Stimulated activated CD4-positive, alpha-beta T cell treated with anti-CD3 and anti-CD28 coated beads, Interleukin-2, amount 100 ng/mL, for 24 hours (primary cell): ENCODE measurements around the gene OR1C1.
"Not testable (repeated sequence)": the region's sequence is repeated elsewhere in the genome, so short reads cannot be mapped to it uniquely, and the experiment has no call there.

Experiments
- DNase-seq, 2 donors: peaks; one replicate each; pipeline ENCODE4 v3.0.0-alpha.2; 2020

Gene OR1C1, protein sequence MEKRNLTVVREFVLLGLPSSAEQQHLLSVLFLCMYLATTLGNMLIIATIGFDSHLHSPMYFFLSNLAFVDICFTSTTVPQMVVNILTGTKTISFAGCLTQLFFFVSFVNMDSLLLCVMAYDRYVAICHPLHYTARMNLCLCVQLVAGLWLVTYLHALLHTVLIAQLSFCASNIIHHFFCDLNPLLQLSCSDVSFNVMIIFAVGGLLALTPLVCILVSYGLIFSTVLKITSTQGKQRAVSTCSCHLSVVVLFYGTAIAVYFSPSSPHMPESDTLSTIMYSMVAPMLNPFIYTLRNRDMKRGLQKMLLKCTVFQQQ

DNA sequence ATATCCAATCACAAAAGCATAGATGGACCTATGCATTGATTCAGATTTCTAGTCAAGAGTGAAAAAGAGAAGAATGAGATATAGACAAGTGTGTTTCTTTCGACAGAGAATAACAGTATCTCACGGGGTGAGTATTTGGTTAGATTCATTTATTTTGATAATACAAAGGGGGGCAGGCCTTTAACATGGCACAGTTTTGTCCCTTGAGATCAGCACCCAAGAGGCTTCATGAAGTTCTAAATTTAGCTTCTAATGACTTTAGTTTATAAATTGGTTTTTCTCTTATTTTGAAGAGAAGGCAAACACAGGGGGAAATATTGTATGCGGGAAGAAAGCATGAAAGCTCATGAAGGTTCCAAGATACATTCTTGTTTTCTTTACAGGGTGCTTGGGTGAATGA lies at the start of gene OR1C1:
Gene OR1C1, minus strand, starts transcription at position 101 of the 400 bp plus-strand sequence. CDS start 2,150 bp downstream, outside the sequence.
- DNase-seq: no peak

DNA sequence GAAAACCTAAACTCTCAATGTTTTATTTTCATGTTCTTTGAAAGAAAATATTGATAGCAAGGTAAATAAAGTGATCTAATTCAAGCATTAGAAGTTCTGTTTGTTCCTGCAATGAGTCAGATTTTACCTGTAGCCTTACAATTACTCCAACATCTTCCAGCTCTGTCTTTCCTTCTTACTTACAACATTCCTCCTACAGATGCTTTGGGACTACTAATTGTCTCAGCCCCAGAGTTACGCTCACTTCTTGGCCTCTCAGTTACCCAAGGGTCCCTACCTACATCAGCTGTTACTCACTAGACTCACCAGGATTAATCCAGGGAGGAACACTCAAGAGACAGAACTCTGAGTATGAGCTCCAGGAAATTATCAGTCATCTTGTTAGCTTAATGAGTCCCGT lies 37.2 kb upstream of the OR1C1 start:
- no peak for DNase-seq

DNA sequence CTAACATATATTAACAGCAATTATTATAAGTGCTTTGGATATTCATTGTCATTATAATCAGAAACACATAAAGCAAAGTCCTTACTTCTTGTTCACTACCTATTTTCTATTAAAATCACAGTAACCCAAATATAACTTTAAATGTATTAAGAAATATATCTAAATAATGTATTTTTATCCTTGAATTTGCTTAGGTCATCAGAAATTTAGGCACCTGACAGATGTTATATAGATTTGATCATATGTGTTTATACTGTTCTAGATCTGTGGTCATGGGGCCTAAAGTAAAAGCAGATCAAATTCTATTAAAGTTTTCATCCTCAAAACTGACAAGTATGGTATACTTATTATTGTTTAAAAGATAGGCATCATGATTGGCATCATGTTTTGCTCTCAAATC lies 9.2 kb upstream of the OR1C1 start:
- DNase-seq: no peak

DNA sequence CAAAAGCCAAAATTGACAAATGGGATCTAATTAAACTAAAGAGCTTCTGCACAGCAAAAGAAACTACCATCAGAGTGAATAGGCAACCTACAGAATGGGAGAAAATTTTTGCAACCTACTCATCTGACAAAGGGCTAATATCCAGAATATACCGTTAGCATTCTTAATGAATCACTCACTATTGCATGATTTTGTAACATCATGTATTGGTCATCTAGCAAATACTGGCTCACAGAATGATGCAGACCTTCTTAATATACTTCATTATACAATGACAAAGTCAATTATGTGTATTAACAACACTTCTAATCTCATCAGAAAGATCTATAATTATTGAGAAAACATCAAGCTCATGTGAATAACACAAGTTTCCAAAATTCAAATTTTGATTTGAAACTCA lies 6.0 kb downstream of the OR1C1 start:
- not testable (repeated sequence) for DNase-seq

DNA sequence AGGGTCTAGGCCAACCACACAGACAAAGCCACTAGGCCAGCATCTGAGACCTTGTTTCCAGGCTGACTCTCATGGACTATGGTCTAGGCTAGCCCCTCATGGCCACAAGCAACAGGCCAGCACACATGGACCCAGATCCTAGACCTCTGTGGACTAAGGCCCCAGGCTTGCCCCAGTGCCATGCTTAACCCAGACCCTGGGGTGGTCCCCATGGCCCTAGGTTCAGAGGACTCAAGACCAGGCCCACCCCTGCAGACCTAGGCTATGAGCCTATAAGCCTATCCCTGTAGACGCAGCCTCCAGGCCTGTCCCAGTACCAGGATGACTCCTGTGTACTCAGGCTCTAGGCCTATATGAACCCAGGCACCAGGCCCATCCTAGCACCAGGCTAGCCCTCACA lies 10.5 kb downstream of the OR1C1 start:
- no peak for DNase-seq

DNA sequence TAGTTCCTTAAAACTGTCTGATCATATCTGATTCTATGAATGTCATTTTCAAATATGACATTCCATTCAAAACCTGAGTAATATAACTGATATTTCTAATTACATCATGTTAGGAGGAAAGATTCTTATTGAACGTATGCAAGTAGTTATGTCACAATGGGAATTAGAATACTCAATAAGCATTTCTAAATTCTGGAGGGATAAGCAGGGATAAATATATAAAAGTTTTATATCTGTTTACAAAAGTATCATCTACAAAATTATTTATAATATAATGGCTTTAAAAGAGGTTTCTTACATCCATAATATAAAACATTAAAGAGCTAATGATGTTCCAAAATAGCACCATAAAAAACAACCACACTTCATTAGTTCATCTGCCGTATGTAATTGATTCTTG lies 12.3 kb downstream of the OR1C1 start, which contains the start of gene OR14A2:
Gene OR14A2, minus strand, starts transcription at position 101 of the 400 bp plus-strand sequence.
- DNase-seq: no peak

DNA sequence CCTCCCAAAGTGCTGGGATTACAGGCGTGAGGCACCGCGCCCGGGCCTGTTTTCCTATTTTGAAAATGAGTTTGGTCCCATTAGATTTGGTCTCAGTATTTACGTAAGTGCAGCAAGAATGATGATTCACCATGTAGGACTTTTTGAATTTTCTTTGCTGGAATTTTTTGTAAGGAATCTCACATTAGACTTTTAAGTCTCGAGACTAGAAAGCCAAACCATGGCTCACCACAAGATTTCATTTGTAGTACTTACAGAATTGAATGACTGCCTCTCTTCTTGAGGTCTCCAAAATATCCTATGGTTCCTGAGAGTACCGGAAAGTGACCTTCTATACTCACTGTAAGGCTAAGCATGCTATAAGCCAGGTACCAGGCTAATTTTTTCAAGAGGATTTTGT lies 12.7 kb downstream of the OR1C1 start:
- no peak for DNase-seq

DNA sequence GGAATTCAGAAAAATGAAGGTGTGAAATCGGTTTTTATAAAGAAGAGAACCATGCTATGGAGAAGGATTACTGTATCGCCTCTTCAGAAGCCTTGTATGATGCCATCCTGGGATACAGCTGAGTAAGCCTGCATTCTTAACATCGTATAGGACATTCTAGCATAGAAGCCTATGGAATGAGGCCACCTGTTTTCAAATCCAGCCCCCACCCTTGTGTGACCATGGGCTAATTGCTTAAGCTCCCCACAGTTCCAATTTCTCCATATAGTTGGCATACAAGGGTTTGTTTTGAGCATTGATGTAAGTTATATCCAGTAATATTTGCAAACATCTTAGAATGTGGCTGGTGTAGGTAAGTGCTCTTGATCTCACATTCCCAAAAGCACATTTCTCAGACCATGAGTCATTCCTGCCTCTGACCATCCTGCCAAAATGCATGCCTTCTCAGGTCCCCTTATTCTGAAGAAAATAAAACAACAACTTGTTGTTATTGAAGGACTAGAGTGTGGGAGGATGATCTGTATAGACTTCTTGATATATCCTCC lies 13.9 kb downstream of the OR1C1 start:
- no peak for DNase-seq

DNA sequence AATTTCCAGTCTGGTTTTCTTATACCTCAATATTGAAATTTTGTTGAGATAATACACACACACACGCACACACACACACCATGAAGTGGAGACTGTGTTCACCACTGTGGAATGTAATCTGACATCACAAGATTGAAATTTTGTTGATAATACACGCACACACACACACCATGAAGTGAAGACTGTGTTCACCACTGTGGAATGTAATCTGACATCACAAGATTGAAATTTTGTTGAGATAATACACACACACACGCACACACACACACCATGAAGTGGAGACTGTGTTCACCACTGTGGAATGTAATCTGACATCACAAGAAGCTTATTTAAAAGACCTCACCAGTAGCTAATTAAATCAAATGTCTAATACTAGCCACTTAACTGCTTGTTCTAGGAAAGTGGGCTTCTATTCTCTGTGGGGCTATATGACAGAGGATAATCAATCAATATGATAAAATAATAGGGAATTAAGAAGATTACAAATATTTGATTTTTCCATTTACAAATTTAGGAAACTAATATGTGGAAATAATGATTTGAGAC lies 18.1 kb downstream of the OR1C1 start:
- not testable (repeated sequence) for DNase-seq

DNA sequence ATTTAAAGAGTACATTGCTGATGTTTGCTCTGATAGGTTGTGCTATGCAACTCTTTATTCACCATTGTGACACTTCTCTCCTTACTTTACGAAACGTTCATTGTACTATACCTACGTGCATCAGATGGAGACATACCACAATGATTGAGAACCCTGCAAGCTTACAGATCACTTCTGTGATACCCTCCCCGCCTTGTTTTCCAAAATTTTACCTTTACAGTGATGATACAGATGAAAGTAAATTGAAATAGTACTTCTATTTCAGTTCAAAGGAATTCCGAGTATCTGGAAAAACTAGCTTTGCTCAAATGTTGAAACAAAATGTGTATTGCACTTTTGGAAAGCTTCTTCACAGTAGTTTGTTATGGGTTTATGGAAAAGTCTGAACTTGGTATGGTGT lies 18.6 kb downstream of the OR1C1 start:
- no peak for DNase-seq

DNA sequence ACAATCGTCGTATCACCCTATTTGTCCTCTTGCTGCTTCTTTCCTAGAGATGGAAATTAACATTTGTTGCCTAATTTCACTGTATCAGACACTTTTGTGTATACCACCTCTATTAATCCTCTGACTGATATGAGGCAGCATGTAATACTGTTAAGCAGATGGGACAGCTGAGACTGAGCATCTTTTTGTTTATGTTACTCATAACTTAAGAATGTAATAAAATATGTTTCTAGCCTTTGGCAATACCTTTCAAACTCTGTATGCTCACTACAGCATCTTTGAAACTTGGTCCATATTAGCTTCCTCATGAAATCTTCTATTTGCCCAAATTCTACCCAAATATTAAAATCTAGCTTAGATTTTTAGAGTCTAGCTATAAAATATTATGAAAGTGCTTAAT lies 19.6 kb downstream of the OR1C1 start:
- no peak for DNase-seq

DNA sequence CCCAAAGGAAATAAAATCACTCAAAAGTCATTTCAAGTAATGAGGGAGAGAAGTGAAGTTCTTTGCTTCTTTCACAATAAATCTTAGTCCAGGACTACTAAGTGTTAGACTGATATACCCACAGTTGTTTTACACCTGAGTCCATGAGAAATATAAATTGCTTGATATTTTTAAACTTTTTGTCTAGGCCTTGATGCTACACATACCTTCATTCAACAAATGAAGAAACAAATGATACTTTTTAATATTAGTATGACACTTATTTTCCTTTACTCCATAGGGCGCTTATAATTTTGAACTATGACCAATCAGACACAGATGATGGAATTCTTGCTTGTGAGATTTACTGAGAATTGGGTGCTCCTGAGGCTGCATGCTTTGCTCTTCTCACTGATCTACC lies 22.0 kb downstream of the OR1C1 start, which contains the start of gene OR14K1:
Gene OR14K1, plus strand, starts transcription at position 301 of the 400 bp plus-strand sequence. Its CDS starts 0 bp downstream, at position 301.
- no peak for DNase-seq

DNA sequence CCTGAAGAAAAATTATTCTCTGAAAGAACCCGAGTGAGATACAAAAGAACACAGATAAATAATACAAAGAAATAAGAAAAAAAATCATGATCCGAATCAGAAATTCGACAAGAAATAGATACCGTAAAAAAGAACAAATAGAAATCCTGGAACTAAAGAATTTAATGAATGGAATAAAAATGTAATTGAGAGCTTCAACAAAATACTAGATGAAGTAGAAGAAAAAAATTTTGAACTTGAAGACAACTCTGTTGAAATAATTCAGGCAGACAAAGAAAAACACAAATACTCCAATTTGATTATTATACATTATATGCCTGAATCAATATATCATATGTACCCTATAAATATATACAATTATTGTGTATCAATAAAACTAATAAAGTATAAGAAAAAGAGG lies 39.1 kb downstream of the OR1C1 start:
- DNase-seq: no peak

DNA sequence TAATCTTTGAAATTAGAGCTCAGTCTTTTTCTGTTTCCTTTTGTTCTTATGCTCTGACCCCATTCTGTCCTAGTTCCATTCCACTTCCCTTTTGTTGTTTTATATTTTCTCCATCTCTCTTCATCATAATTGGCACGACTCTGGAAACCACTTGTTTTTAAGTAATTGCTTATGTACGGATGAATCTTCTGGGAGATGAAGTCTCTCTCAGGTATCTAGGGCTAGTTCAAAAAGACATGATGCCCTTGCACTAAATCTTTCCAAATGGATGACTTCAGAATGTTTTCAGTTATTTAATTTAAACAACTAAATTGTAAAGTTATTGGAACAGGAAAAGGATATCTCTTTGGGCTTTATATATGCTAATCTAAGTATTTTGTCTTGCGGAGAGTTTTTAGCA lies 43.8 kb downstream of the OR1C1 start, which contains the start of gene OR6F1:
Gene OR6F1, minus strand, starts transcription at position 101 of the 400 bp plus-strand sequence. CDS start 3,891 bp downstream, outside the sequence.
- DNase-seq: no peak

DNA sequence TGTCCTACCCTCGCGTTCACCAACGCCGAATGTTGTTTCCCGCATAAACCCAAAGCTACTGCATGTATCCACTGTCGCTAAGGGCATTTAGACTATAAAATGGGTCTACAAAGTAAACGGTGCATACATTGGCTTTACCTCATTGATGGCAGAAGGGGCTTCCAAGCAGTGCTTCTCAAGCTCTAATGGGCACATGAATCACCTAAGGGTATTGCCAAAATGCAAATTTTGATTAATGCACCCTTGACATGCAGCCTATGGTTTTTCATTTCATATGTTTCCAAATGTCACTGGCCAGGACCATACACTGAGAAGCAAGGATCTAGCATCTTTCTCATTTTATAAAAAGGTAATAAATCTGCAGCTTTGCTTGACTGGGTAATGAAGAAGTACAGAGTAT lies 46.6 kb downstream of the OR1C1 start:
- DNase-seq: no peak

DNA sequence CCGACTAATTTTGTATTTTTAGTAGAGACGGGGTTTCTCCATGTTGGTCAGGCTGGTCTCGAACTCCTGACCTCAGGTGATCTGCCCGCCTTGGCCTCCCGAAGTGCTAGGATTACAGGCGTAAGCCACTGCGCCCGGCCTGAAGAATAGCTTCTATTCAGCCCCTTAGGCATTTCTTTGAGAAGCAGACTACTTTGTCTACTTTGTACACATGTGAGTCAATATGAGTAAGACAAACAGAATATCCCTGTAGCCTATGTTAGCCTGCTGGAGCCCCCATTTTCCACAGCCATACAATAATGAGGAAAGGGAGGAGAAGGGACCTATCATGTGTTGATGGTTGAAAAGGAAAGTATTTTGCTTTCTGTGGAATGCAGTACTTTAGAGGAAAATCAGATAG lies 49.7 kb downstream of the OR1C1 start:
- not testable (repeated sequence) for DNase-seq
